GM12878 (cell line): Measurements from ENCODE around the gene PRSS12. TPM values are rescaled to one million over a fixed set of nuclear protein-coding genes. Genes with fewer than 3 reads are reported as not detected.

ENCODE experiments used
- ATAC-seq: fragments of 200-7000 bp; cut with Tn5 transposase; 3 replicates; pipeline ENCODE4 v1.9.1; 2020; ENCODE audit warnings: mild to moderate bottlenecking, moderate library complexity
- BruUV-seq: library from RNA; stranded (reverse); fragments of 400-500 nt; replicated peaks from 2 replicates; lab custom pipeline; 2021; lab: Mats Ljungman, UMichigan
- CTCF ChIA-PET: fragments of 300-600 bp; sonication (Branson Sonifier 250); formaldehyde crosslinking; extraction: SDS; loops from one replicate; lab custom pipeline; 2021; ENCODE audit warnings: inconsistent platforms; lab: Yijun Ruan, JAX
- POLR2A ChIA-PET: fragments of 350-600 bp; formaldehyde crosslinking; extraction: SDS; loops from one replicate; lab custom pipeline; 2021; ENCODE audit warnings: inconsistent platforms; lab: Charles Lee
- RAD21 ChIA-PET: fragments of 300-600 bp; sonication (Branson Sonifier 250); formaldehyde crosslinking; loops from one replicate; lab custom pipeline; 2023; ENCODE audit warnings: antibody characterized with exemption; ENCODE audit not compliant: unreplicated experiment; lab: Charles Lee
- SMC1A ChIA-PET: fragments of 300-600 bp; sonication (Branson Sonifier 250); formaldehyde crosslinking; loops from one replicate; lab custom pipeline; 2023; ENCODE audit not compliant: unreplicated experiment, uncharacterized antibody; lab: Charles Lee
- DNase-seq: peaks from one replicate; pipeline ENCODE4 v3.0.0-alpha.2; 2011; ENCODE audit warnings: low read depth, low spot score
- FAIRE-seq: peaks from 3 replicates; lab custom pipeline; 2011; peaks lifted over from hg19 to GRCh38; lab: Jason Lieb, UNC
- H2AFZ ChIP-seq: 2 replicates; pipeline ENCODE4 v1.6.0; 2011; ENCODE audit warnings: low read depth, low read length, control low read depth; ENCODE audit not compliant: control insufficient read depth
- H3K27ac ChIP-seq: 2 replicates; pipeline ENCODE4 v1.5.1; 2011; ENCODE audit warnings: control low read depth; ENCODE audit not compliant: control insufficient read depth, insufficient read depth
- H3K27me3 ChIP-seq, 2 experiments: replicated peaks in 1 of 2; 2 replicates each; pipeline versions ENCODE4 v1.6.0 to v1.6.1; 2011; ENCODE audit warnings: low read length in 1 of 2; ENCODE audit not compliant: control insufficient read depth in 2 of 2, insufficient read depth in 2 of 2
- H3K36me3 ChIP-seq, 2 experiments: 2 replicates each; pipeline ENCODE4 v1.5.1; 2011; ENCODE audit warnings: low read length in 1 of 2; ENCODE audit not compliant: control insufficient read depth in 2 of 2, insufficient read depth in 2 of 2
- H3K4me1 ChIP-seq: 2 replicates; pipeline ENCODE4 v1.6.1; 2011; ENCODE audit warnings: mild to moderate bottlenecking, low read length, moderate library complexity, mixed read lengths; ENCODE audit not compliant: control insufficient read depth, insufficient read depth
- H3K4me2 ChIP-seq: 2 replicates; pipeline ENCODE4 v1.6.0; 2011; ENCODE audit warnings: control low read depth; ENCODE audit not compliant: control insufficient read depth, insufficient read depth
- H3K4me3 ChIP-seq: fragments of 200-600 bp; sonication (generic); 2 replicates; pipeline ENCODE4 v1.5.1; 2016
- H3K79me2 ChIP-seq: 2 replicates; pipeline ENCODE4 v1.6.0; 2011; ENCODE audit warnings: low read length; ENCODE audit not compliant: control insufficient read depth, insufficient read depth
- H3K9ac ChIP-seq: 2 replicates; pipeline ENCODE4 v1.8.0; 2011; ENCODE audit warnings: low read length, control low read depth, mixed read lengths; ENCODE audit not compliant: control insufficient read depth, insufficient read depth
- H3K9me3 ChIP-seq: replicated peaks from 3 replicates; pipeline ENCODE4 v1.5.1; 2011; ENCODE audit warnings: mild to moderate bottlenecking, low read length; ENCODE audit not compliant: control insufficient read depth, insufficient read depth
- H4K20me1 ChIP-seq: 2 replicates; pipeline ENCODE4 v1.6.0; 2011; ENCODE audit not compliant: control insufficient read depth, insufficient read depth
- ATF7 ChIP-seq: fragments of 450-650 bp; IDR thresholded peaks from 2 replicates; pipeline ENCODE4 v1.6.1; 2016; ENCODE audit warnings: low read depth, mild to moderate bottlenecking
- CHD2 ChIP-seq: IDR thresholded peaks from 2 replicates; pipeline ENCODE4 v1.6.1; 2011; ENCODE audit warnings: low read depth, low read length, improper control_type of control experiment, borderline replicate concordance
- NBN ChIP-seq: fragments of 450-650 bp; IDR thresholded peaks from 2 replicates; pipeline ENCODE4 v1.6.1; 2016
- RUNX3 ChIP-seq: IDR thresholded peaks from 2 replicates; pipeline ENCODE4 v1.6.1; 2012; ENCODE audit warnings: low read length, inconsistent platforms
- TAF1 ChIP-seq: IDR thresholded peaks from 2 replicates; pipeline ENCODE4 v1.6.1; 2011; ENCODE audit warnings: mild to moderate bottlenecking, low read depth, low read length, borderline replicate concordance
- WGBS: methylation state at CpG from one replicate; pipeline ENCODE4 v1.1.6; 2016; ENCODE audit warnings: low lambda C conversion rate; ENCODE audit not compliant: insufficient replicate concordance, insufficient coverage; ENCODE audit errors: missing lambda C conversion rate; 5-methylcytosine and 5-hydroxymethylcytosine counted together
- in situ Hi-C: fragments of 300-500 bp; cut with MboI; formaldehyde crosslinking; loops from 9 replicates; pipeline ENCODE4 v1.14.3; 2018; ENCODE audit warnings: mixed read lengths
- intact Hi-C: fragments of 100-400 bp; cut with micrococcal nuclease; formaldehyde crosslinking; loops from one replicate; pipeline ENCODE4 v1.14.2; 2022; ENCODE audit not compliant: unreplicated experiment
- polyA plus RNA-seq, 11 experiments: library from polyadenylated mRNA; depleted of rRNA in 4 of 11; unstranded in 6 of 11; stranded (reverse) in 5 of 11; fragments of >200 nt; fragmentation: Nextera tagmentation in 4 of 11; fragmentation: Illumina TruSeq in 1 of 11; extraction: Ambion mirVana in 4 of 11; extraction: Trizol in 1 of 11; gene quantifications; 1 replicate in 1 of 11; 2 replicates in 10 of 11; pipeline versions ENCODE4 v1.2.1 to v1.2.3, GENCODE V29; 2011 to 2016; ENCODE audit warnings: inconsistent platforms in 2 of 11, missing spikeins in 2 of 11, low read depth in 1 of 11
- total RNA-seq, 4 experiments: library from RNA; depleted of rRNA in 3 of 4; stranded (reverse); fragments of >200 nt in 3 of 4; fragmentation: Illumina TruSeq in 1 of 4; extraction: Trizol in 1 of 4; gene quantifications; 2 replicates each; pipeline versions ENCODE4 v1.2.1 to v1.2.3, GENCODE V29; 2013 to 2021
- TF ChIP-seq, protein P1 (sequence below): IDR thresholded peaks from 2 replicates; pipeline ENCODE4 v1.6.1; 2012; ENCODE audit warnings: low read depth, low read length, improper control_type of control experiment

PRSS12 gene
- total and polyA plus RNA-seq, 10 of the 15 experiments (the other 5 are each of a cell fraction or from before 2014, with no cell fraction given), result 0.04 to 0.34 (median 0.11) TPM; not detected in 2

DNA sequence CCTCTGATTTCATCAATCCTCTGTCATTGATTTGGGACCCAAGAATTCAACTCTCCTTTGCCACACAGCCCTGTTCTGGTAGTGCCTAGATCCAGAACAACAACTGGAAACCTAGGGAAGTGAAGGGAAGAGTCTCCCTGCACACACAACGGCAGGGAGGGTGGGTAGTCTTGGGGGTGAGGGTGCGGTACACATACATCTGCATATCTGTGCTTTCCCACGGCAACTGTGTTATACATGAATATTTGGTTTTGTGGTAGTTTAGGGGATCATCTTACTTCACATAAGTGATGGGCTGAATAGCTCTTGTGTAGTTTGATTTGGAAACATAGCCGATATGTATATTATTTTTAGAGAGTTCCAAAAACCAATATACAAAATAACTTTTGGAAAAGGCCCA, 3.3 kb upstream of the PRSS12 start:
- intact Hi-C loops, result no loop called here
- Histone ChIP-seq H3K4me1 (no peaks in the 10 kb centered on the region), H3K27ac (no peak overlapping the region), H3K36me3 (no peaks in the 10 kb centered on the region), H3K27me3 (peaks cover 4 to 7% of the 10 kb centered on the region in 2 experiments), H2AFZ (no peak overlapping the region), H3K4me2 (no peak overlapping the region), H3K9ac (no peak overlapping the region), H3K4me3 (no peak overlapping the region), H4K20me1 (no peaks in the 10 kb centered on the region), H3K79me2 (no peaks in the 10 kb centered on the region), H3K9me3 (no peaks in the 10 kb centered on the region)
- no TSS peak for BruUV-seq
- SMC1A ChIA-PET, result no interaction called here
- in situ Hi-C loops, result no loop called here
- 58% methylated on average over 4 of the region's 4 CpGs for WGBS
- CTCF ChIA-PET, result no interaction called here
- RAD21 ChIA-PET, result no interaction called here
- DNase-seq (no peak), ATAC-seq (no peak), FAIRE-seq (no peak)
- TF ChIP-seq NBN (no peak), ATF7 (no peak), RUNX3 (no peak)
- POLR2A ChIA-PET, result no interaction called here

DNA sequence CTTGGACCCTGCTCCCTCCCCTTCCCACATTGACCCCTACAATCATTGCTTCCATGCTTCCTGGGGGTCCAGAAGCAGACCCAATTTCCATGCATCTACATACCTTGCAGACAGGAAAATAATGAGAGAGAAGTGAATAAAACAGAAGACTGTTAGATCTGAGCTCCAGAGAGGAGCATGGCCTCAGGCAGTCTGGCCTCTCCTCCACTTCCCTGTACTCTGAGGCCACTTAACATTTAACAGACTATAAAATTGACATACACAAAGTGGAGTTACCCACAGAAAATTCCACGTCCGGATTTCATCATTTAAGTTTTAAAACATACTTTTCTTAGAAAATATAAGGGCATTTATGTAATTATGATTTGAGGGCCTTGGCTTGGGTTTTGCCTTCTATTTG, 2.1 kb upstream of the PRSS12 start:
- FAIRE-seq (no peak), ATAC-seq (no peak)
- TF ChIP-seq CHD2, result no peak
- TF ChIP-seq, protein P1, sequence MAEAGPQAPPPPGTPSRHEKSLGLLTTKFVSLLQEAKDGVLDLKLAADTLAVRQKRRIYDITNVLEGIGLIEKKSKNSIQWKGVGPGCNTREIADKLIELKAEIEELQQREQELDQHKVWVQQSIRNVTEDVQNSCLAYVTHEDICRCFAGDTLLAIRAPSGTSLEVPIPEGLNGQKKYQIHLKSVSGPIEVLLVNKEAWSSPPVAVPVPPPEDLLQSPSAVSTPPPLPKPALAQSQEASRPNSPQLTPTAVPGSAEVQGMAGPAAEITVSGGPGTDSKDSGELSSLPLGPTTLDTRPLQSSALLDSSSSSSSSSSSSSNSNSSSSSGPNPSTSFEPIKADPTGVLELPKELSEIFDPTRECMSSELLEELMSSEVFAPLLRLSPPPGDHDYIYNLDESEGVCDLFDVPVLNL, result no peak
- TF ChIP-seq TAF1, result no peak
- TF ChIP-seq RUNX3, result no peak

More for the DNA sequence above, 2.1 kb upstream of the PRSS12 start:
- H3K4me1 ChIP-seq, result no peaks in the 10 kb centered on the region
- no peaks in the 10 kb centered on the region for H3K9me3 ChIP-seq
- in situ Hi-C loops, result no loop called here
- H3K9ac ChIP-seq, result no peak overlapping the region
- no peak overlapping the region for H3K27ac ChIP-seq
- ChIA-PET RAD21 (no interaction called here), SMC1A (interaction anchor here (1.3 kb wide), 1 partner anchor 31 kb away, joined by 3 read pairs; no protein-coding TSS in a partner anchor), CTCF (interaction anchor here (0.5 to 1.0 kb wide), 2 partner anchors 12 to 14 kb away, joined by 3 to 5 read pairs; no protein-coding TSS in a partner anchor), POLR2A (no interaction called here)
- no peak overlapping the region for H2AFZ ChIP-seq
- H3K79me2 ChIP-seq, result no peaks in the 10 kb centered on the region
- no peak for DNase-seq
- no peaks in the 10 kb centered on the region for H3K36me3 ChIP-seq
- peaks cover 4 to 7% of the 10 kb centered on the region in 2 experiments for H3K27me3 ChIP-seq
- no peak overlapping the region for H3K4me2 ChIP-seq
- 34% methylated on average over 2 of the region's 2 CpGs for WGBS
- BruUV-seq, result no TSS peak
- intact Hi-C loops, result no loop called here
- H4K20me1 ChIP-seq, result no peaks in the 10 kb centered on the region
- no peak overlapping the region for H3K4me3 ChIP-seq
